Suprapubic skin (tissue), 4 donors: ENCODE data around the gene SMIM24.

Experiments
- POLR2A ChIP-seq, 2 donors: fragments of 450-650 bp; IDR thresholded peaks; one replicate each; pipeline ENCODE4 v1.6.1; 2017; ENCODE audit warnings: antibody characterized with exemption in 2 of 2, mild to moderate bottlenecking in 2 of 2, moderate library complexity in 2 of 2
- POLR2AphosphoS5 ChIP-seq, 3 donors: sonication (generic); formaldehyde crosslinking; IDR thresholded peaks; one replicate each; pipeline ENCODE4 v1.6.1; 2017; ENCODE audit warnings: antibody characterized with exemption in 3 of 3
- TF ChIP-seq, protein P1 (sequence below), 2 donors: fragments of 200-600 bp in 1 of 2; fragments of 450-650 bp in 1 of 2; sonication (generic) in 1 of 2; IDR thresholded peaks; one replicate each; pipeline ENCODE4 v1.5.1; 2016 to 2019; ENCODE audit warnings: antibody characterized with exemption in 2 of 2, mild to moderate bottlenecking in 1 of 2, moderate library complexity in 1 of 2

DNA sequence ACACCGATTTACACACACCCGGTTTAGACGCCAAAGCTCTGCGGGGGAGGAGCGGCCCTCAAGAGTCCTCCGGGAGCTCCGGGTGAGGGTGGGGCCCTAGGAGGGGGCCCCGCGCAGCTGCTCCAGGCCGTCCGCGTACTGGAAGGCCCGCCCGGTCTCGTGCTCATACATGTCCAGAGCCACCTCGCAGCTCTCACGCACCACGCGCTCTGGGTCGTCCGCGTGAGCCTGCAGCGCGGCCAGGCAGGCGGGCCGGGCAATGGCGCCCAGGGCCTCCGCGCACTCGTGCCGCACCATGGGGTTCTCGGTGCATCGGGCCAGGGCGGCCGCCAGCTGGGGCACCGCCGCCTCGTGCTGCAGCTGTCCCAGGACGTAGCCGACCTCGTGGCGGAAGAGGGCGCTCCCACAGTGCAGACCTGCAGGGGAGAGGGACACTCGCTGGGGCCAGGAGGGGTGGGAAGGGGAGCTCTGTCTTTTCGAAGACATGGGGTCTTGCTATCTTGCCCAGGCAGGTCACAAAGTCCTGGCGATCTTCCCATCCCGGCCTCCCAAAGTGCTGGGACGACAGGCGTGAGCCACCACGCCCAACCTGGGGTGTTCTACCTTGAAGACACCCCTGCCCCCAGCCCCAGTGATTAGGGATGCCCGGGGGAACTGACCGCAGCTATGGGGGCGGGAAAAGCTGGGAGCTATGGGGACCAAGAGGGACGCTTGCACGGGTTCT, 11.2 kb upstream of the SMIM24 start:
- TF ChIP-seq, protein P1, sequence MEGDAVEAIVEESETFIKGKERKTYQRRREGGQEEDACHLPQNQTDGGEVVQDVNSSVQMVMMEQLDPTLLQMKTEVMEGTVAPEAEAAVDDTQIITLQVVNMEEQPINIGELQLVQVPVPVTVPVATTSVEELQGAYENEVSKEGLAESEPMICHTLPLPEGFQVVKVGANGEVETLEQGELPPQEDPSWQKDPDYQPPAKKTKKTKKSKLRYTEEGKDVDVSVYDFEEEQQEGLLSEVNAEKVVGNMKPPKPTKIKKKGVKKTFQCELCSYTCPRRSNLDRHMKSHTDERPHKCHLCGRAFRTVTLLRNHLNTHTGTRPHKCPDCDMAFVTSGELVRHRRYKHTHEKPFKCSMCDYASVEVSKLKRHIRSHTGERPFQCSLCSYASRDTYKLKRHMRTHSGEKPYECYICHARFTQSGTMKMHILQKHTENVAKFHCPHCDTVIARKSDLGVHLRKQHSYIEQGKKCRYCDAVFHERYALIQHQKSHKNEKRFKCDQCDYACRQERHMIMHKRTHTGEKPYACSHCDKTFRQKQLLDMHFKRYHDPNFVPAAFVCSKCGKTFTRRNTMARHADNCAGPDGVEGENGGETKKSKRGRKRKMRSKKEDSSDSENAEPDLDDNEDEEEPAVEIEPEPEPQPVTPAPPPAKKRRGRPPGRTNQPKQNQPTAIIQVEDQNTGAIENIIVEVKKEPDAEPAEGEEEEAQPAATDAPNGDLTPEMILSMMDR (IDR thresholded peaks at IDR 0.05) = no peak
- TF ChIP-seq POLR2A (IDR thresholded peaks at IDR 0.05) (no peak), POLR2AphosphoS5 (IDR thresholded peaks at IDR 0.05) (no peak)
